A549 (cell line): ENCODE measurements around the gene LATS2. TPM values are rescaled to one million over a fixed set of nuclear protein-coding genes. Genes with fewer than 3 reads are reported as not detected.
A peak's percentile ranks its signal among the peaks of the same experiment; 100 is the strongest.

Experiments
- ATAC-seq, 2 experiments: fragments of 200-7000 bp in 1 of 2; fragments of >200 bp in 1 of 2; cut with Nextera tagmentation in 1 of 2; cut with Tn5 transposase in 1 of 2; 3 replicates each; pipeline versions ENCODE4 v1.8.0 to v1.9.1; 2018 to 2020; ENCODE audit warnings: mild to moderate bottlenecking in 1 of 2, moderate library complexity in 1 of 2
- CTCF ChIA-PET: fragments of 300-600 bp; sonication (Branson Sonifier 250); formaldehyde crosslinking; extraction: SDS; loops from one replicate; lab custom pipeline; 2021; ENCODE audit warnings: antibody characterized with exemption, inconsistent platforms; lab: Yijun Ruan, JAX
- POLR2A ChIA-PET: fragments of 350-600 bp; formaldehyde crosslinking; extraction: SDS; loops from one replicate; lab custom pipeline; 2021; ENCODE audit warnings: antibody characterized with exemption, inconsistent platforms; lab: Yijun Ruan, JAX
- DNase-seq, 2 experiments: peaks; one replicate each; pipeline versions ENCODE4 v3.0.0 to v3.0.0-alpha.2; 2011 to 2016; ENCODE audit warnings: low read depth in 1 of 2, low spot score in 1 of 2
- FAIRE-seq: peaks from 2 replicates; lab custom pipeline; 2011; peaks lifted over from hg19 to GRCh38; lab: Jason Lieb, UNC
- H3K27ac ChIP-seq, 2 experiments: fragments of >200 bp; sonication (Bioruptor Twin); formaldehyde crosslinking; 3 replicates each; pipeline ENCODE4 v1.5.1; 2016 to 2017
- H3K4me1 ChIP-seq: fragments of >200 bp; sonication (Bioruptor Twin); formaldehyde crosslinking; 3 replicates; pipeline ENCODE4 v1.6.1; 2016
- H3K4me2 ChIP-seq: fragments of >200 bp; sonication (Bioruptor Twin); formaldehyde crosslinking; 3 replicates; pipeline ENCODE4 v1.6.1; 2016
- H3K4me3 ChIP-seq: fragments of >200 bp; sonication (Bioruptor Twin); formaldehyde crosslinking; 3 replicates; pipeline ENCODE4 v1.5.1; 2016
- H3K9me3 ChIP-seq: fragments of >200 bp; sonication (Bioruptor Twin); formaldehyde crosslinking; 3 replicates; pipeline ENCODE4 v1.6.1; 2016
- CBX2 ChIP-seq: fragments of 200-600 bp; sonication (generic); IDR thresholded peaks from 2 replicates; pipeline ENCODE4 v1.6.1; 2016; ENCODE audit warnings: low read depth, mild to moderate bottlenecking, borderline replicate concordance
- CHD2 ChIP-seq: fragments of 150-350 bp; IDR thresholded peaks from 2 replicates; pipeline ENCODE4 v1.6.1; 2014; ENCODE audit warnings: low read length; ENCODE audit not compliant: partially characterized antibody
- CHD4 ChIP-seq: fragments of 200-600 bp; sonication (generic); IDR thresholded peaks from 2 replicates; pipeline ENCODE4 v1.6.1; 2016; ENCODE audit warnings: antibody characterized with exemption, mild to moderate bottlenecking, borderline replicate concordance
- CTCF ChIP-seq: fragments of >200 bp; sonication (Bioruptor Twin); formaldehyde crosslinking; IDR thresholded peaks from 3 replicates; pipeline ENCODE4 v1.5.1; 2016
- EHF ChIP-seq: fragments of 250-450 bp; sonication (Bioruptor Pico); IDR thresholded peaks from 2 replicates; pipeline ENCODE4 v1.5.0; 2020; ENCODE audit warnings: mild to moderate bottlenecking
- EHMT2 ChIP-seq: fragments of 200-600 bp; sonication (generic); IDR thresholded peaks from 2 replicates; pipeline ENCODE4 v1.6.1; 2016; ENCODE audit warnings: antibody characterized with exemption, low read depth, mild to moderate bottlenecking, moderate library complexity
- ELK1 ChIP-seq: fragments of 150-350 bp; IDR thresholded peaks from 2 replicates; pipeline ENCODE4 v1.6.1; 2014; ENCODE audit warnings: low read depth, mild to moderate bottlenecking, low read length
- EP300 ChIP-seq, 2 experiments: fragments of >200 bp; sonication (Bioruptor Twin); formaldehyde crosslinking; IDR thresholded peaks; 2 replicates in 1 of 2; 3 replicates in 1 of 2; pipeline ENCODE4 v1.6.1; 2016 to 2017
- ESRRA ChIP-seq: fragments of 150-350 bp; IDR thresholded peaks from 2 replicates; pipeline ENCODE4 v1.6.1; 2014; ENCODE audit warnings: mild to moderate bottlenecking, low read length, borderline replicate concordance
- FOSL2 ChIP-seq, 2 experiments: fragments of 450-650 bp in 1 of 2; fragments of >200 bp in 1 of 2; sonication (Bioruptor Twin) in 1 of 2; formaldehyde crosslinking; IDR thresholded peaks; 2 replicates each; pipeline versions ENCODE4 v1.5.0 to v1.6.1; 2016 to 2020; ENCODE audit warnings: mild to moderate bottlenecking in 1 of 2, moderate library complexity in 1 of 2
- HEYL ChIP-seq: fragments of 250-450 bp; sonication (Bioruptor Pico); IDR thresholded peaks from 2 replicates; pipeline ENCODE4 v1.8.0; 2021; ENCODE audit warnings: mild to moderate bottlenecking, moderate library complexity
- HOXA7 ChIP-seq: fragments of 250-450 bp; sonication (Bioruptor Pico); IDR thresholded peaks from 2 replicates; pipeline ENCODE4 v1.5.0; 2020; ENCODE audit warnings: mild to moderate bottlenecking, moderate library complexity
- JUN ChIP-seq, 2 experiments: fragments of >200 bp; sonication (Bioruptor Twin); formaldehyde crosslinking; IDR thresholded peaks; 2 replicates in 1 of 2; 3 replicates in 1 of 2; pipeline ENCODE4 v1.6.1; 2016 to 2017
- NPAS2 ChIP-seq: fragments of 250-450 bp; sonication (Bioruptor Pico); IDR thresholded peaks from 2 replicates; pipeline ENCODE4 v1.8.0; 2022; ENCODE audit warnings: mild to moderate bottlenecking, moderate library complexity, borderline replicate concordance
- NR3C1 ChIP-seq: fragments of >200 bp; sonication (Bioruptor Twin); formaldehyde crosslinking; IDR thresholded peaks from 3 replicates; pipeline ENCODE4 v1.6.1; 2017
- POLR2AphosphoS2 ChIP-seq: conservative IDR thresholded peaks from 2 replicates; pipeline ENCODE4 v1.6.1; 2012; ENCODE audit warnings: low read length, improper control_type of control experiment, inconsistent platforms
- RCOR1 ChIP-seq: fragments of 150-350 bp; IDR thresholded peaks from 2 replicates; pipeline ENCODE4 v1.6.1; 2014; ENCODE audit warnings: antibody characterized with exemption, low read length, low read depth
- REST ChIP-seq: fragments of 200-600 bp; sonication (generic); IDR thresholded peaks from 2 replicates; pipeline ENCODE4 v1.6.1; 2016; ENCODE audit warnings: antibody characterized with exemption, mild to moderate bottlenecking, moderate library complexity
- SREBF2 ChIP-seq: fragments of 450-650 bp; IDR thresholded peaks from 2 replicates; pipeline ENCODE4 v1.6.1; 2014; ENCODE audit warnings: mild to moderate bottlenecking, moderate library complexity
- USF2 ChIP-seq: fragments of 450-650 bp; IDR thresholded peaks from 2 replicates; pipeline ENCODE4 v1.6.1; 2014; ENCODE audit warnings: antibody characterized with exemption
- ZC3H11A ChIP-seq: fragments of 450-650 bp; IDR thresholded peaks from 2 replicates; pipeline ENCODE4 v1.6.1; 2014; ENCODE audit warnings: antibody characterized with exemption, mild to moderate bottlenecking
- ZFP36 ChIP-seq: fragments of 450-650 bp; IDR thresholded peaks from 2 replicates; pipeline ENCODE4 v1.6.1; 2014; ENCODE audit warnings: borderline replicate concordance; ENCODE audit not compliant: partially characterized antibody
- WGBS: methylation state at CpG from one replicate; pipeline ENCODE4 v1.1.6; 2017; ENCODE audit errors: missing lambda C conversion rate; 5-methylcytosine and 5-hydroxymethylcytosine counted together
- polyA plus RNA-seq, 4 experiments: library from polyadenylated mRNA; depleted of rRNA in 3 of 4; stranded (reverse); fragments of >200 nt; fragmentation: RNase III in 1 of 4; extraction: RNeasy Plus Mini Kit Qiagen cat#74134 plus additional on column Dnase treatment in 1 of 4; gene quantifications; 2 replicates in 3 of 4; 3 replicates in 1 of 4; pipeline ENCODE4 v1.2.3, GENCODE V29; 2011 to 2017

The LATS2 gene
- polyA plus RNA-seq, 2 of the 4 experiments (the other 2 are of a cell fraction): 7.8 to 7.9 TPM

GRCh38 chr13:21055016-21055415 lies 6.4 kb downstream of the LATS2 start (continued):
- TF ChIP-seq JUN (IDR thresholded peaks at IDR 0.05): no peak

- ATAC-seq (0 out of 6 replicates have a peak, but pooled peaks of 1 of the 2 experiments have one; percentile 26), FAIRE-seq (no peak), DNase-seq (no peak)
- no peak for TF ChIP-seq REST
- TF ChIP-seq POLR2AphosphoS2: no peak
- TF ChIP-seq RCOR1: no peak
- no peak for TF ChIP-seq EP300 (IDR thresholded peaks at IDR 0.05)
- TF ChIP-seq JUN (IDR thresholded peaks at IDR 0.05): no peak
- no peak for TF ChIP-seq EHMT2
- TF ChIP-seq ESRRA: no peak
- no peak for TF ChIP-seq USF2
- TF ChIP-seq ZFP36: no peak
- TF ChIP-seq SREBF2: no peak
- TF ChIP-seq CHD4: no peak
- no peak for TF ChIP-seq CTCF
- peaks cover 26% of the 10 kb centered on the region; the same call in 2 of the 3 replicates for H3K4me1 ChIP-seq
- H3K27ac ChIP-seq: no peak overlapping the region
- no peak overlapping the region for H3K4me2 ChIP-seq
- 81% methylated on average over 8 of the region's 8 CpGs for WGBS
- H3K9me3 ChIP-seq: no peaks in the 10 kb centered on the region
- ChIA-PET CTCF (interaction anchor here (0.6 to 1.0 kb wide), 2 partner anchors 29 to 110 kb away, joined by 3 read pairs; no protein-coding TSS in a partner anchor), POLR2A (no interaction called here)
- no peak overlapping the region for H3K4me3 ChIP-seq
Measured at GRCh38 chr13:21054313-21054712, 7.1 kb downstream of the LATS2 start.

- no peak overlapping the region for H3K4me2 ChIP-seq
- no peak overlapping the region for H3K27ac ChIP-seq
- H3K9me3 ChIP-seq: no peaks in the 10 kb centered on the region
- FAIRE-seq (no peak), DNase-seq (no peak), ATAC-seq (no peak)
- H3K4me1 ChIP-seq: peaks cover 15% of the 10 kb centered on the region; the same call in 2 of the 3 replicates
- no peak overlapping the region for H3K4me3 ChIP-seq
- ChIA-PET POLR2A (no interaction called here), CTCF (interaction anchor here (1.2 kb wide), 1 partner anchor 9 kb away, joined by 4 read pairs; no protein-coding TSS in a partner anchor)
- TF ChIP-seq HOXA7 (CRISPR knock-in tag) (no peak), NR3C1 (no peak)
- WGBS: 80% methylated on average over 1 of the region's 5 CpGs
Measured at GRCh38 chr13:21053231-21053630, 8.2 kb downstream of the LATS2 start.

GRCh38 chr13:21051675-21052074 lies 9.7 kb downstream of the LATS2 start:
- WGBS: 94% methylated on average over 3 of the region's 3 CpGs
- CTCF ChIA-PET: interaction anchor here (0.5 kb wide), 1 partner anchor 1623 kb away, joined by 3 read pairs; no protein-coding TSS in a partner anchor

More at GRCh38 chr13:21051675-21052074, 9.7 kb downstream of the LATS2 start:
- FAIRE-seq (no peak), ATAC-seq (no peak)
- POLR2A ChIA-PET: no interaction called here
- H3K4me3 ChIP-seq: no peak overlapping the region
- H3K9me3 ChIP-seq: no peaks in the 10 kb centered on the region
- TF ChIP-seq CHD2 (no peak), ELK1 (no peak), CTCF (no peak), NPAS2 (CRISPR knock-in tag) (no peak), CBX2 (no peak), ZC3H11A (no peak), HEYL (CRISPR knock-in tag) (no peak), FOSL2 (IDR thresholded peaks at IDR 0.05) (no peak), FOSL2 (CRISPR knock-in tag; IDR thresholded peaks at IDR 0.05) (no peak), EHF (CRISPR knock-in tag) (no peak)
- TF ChIP-seq, all 56 proteins: peak for 0
- no peak for DNase-seq
- no peak overlapping the region for H3K27ac ChIP-seq
- 0 out of 3 replicates have a peak, but pooled peaks cover 9% of the 10 kb centered on the region for H3K4me1 ChIP-seq
- no peak overlapping the region for H3K4me2 ChIP-seq
